Kidney tubule cell (primary cell): ENCODE data around the gene SPAG9.

Experiments used
- DNase-seq: peaks from one replicate; pipeline ENCODE4 v3.0.0-alpha.2; 2018; ENCODE audit warnings: low spot score

SPAG9 gene, protein sequence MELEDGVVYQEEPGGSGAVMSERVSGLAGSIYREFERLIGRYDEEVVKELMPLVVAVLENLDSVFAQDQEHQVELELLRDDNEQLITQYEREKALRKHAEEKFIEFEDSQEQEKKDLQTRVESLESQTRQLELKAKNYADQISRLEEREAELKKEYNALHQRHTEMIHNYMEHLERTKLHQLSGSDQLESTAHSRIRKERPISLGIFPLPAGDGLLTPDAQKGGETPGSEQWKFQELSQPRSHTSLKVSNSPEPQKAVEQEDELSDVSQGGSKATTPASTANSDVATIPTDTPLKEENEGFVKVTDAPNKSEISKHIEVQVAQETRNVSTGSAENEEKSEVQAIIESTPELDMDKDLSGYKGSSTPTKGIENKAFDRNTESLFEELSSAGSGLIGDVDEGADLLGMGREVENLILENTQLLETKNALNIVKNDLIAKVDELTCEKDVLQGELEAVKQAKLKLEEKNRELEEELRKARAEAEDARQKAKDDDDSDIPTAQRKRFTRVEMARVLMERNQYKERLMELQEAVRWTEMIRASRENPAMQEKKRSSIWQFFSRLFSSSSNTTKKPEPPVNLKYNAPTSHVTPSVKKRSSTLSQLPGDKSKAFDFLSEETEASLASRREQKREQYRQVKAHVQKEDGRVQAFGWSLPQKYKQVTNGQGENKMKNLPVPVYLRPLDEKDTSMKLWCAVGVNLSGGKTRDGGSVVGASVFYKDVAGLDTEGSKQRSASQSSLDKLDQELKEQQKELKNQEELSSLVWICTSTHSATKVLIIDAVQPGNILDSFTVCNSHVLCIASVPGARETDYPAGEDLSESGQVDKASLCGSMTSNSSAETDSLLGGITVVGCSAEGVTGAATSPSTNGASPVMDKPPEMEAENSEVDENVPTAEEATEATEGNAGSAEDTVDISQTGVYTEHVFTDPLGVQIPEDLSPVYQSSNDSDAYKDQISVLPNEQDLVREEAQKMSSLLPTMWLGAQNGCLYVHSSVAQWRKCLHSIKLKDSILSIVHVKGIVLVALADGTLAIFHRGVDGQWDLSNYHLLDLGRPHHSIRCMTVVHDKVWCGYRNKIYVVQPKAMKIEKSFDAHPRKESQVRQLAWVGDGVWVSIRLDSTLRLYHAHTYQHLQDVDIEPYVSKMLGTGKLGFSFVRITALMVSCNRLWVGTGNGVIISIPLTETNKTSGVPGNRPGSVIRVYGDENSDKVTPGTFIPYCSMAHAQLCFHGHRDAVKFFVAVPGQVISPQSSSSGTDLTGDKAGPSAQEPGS (N-terminal part only)

DNA sequence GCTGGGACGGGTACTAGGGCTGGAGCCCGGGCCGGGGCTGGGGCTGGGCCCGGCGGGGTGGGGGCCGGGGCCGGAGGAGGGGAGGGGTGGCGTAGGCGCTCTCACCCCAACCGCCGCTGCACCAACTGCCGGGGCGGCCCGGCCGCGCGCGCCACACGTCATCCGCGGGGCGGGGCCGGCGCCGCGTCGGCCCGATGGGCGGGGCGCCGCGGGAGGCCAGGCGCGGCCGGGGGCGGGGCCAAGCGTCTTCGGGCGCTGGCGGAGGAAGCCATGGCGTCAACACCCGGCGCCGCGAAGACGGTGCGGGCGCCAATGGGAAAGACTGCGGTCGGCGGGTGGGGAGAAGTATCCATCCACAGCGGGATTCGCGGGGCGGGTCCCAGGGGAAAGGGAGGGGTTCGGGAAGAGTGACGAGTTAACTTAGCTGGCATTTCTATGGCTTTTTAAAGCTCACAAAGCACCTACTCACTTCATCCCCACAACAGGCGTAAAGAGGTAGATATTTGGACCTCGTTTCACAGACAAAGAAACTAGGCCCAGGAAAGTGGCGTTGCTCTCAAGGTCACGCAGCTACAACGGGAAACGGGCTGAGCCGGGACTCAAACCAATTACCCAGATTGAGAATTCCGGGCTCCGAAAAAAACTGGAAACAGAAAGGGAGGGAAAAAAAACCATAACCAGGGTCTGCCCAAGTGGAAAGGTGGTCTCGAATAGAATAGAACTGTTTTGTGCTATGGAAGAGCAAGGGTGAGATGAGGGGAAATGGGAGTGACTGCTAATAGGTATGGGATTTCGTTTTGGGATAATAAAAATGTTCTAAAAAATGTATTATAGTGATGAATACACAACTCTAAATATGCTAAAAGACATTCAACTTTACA lies at the start of gene SPAG9:
Gene SPAG9 (minus strand): TSS at position 130 of the 881 bp plus-strand sequence. CDS start 212 bp downstream, outside the sequence.
- peak; percentile 98 for DNase-seq

GRCh38 chr17:51169340-51169739 lies 48.7 kb upstream of the SPAG9 start:
- no peak for DNase-seq

GRCh38 chr17:51166987-51167931 lies 46.6 kb upstream of the SPAG9 start:
- peak; percentile 63 for DNase-seq

GRCh38 chr17:51166198-51166986 lies 45.7 kb upstream of the SPAG9 start, which contains the start of gene NME2:
Gene NME2 (plus strand): TSS chr17:51166411. CDS start chr17:51166831, 420 bp downstream.
- DNase-seq = peak; percentile 93

- peak; percentile 44 for DNase-seq
Measured at GRCh38 chr17:51165680-51166197, 45.1 kb upstream of the SPAG9 start.

- DNase-seq = peak; percentile 18
Measured at GRCh38 chr17:51164911-51165679, 44.4 kb upstream of the SPAG9 start.

- DNase-seq = no peak
Measured at GRCh38 chr17:51161541-51161940, 40.9 kb upstream of the SPAG9 start.

DNA sequence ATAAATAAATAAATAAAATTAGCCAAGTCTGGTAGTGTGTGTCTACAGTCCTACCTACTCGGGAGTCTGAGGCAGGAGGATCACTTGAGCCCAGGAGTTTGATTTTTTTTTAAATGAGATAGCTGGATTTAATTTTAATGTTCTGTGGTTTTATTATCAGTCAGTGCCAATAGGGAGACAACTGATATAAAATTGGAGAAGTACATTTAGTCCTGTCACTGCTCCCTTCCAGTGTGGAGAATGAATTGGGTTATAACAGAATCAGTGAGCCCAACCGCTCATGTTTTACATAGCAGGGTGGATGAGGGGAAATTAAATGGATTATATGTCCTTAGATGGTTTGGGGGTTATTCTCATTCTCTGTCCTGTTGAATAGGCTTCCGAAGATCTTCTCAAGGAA lies 38.9 kb upstream of the SPAG9 start:
- no peak for DNase-seq

GRCh38 chr17:51155416-51155815 lies 34.7 kb upstream of the SPAG9 start:
- no peak for DNase-seq

DNA sequence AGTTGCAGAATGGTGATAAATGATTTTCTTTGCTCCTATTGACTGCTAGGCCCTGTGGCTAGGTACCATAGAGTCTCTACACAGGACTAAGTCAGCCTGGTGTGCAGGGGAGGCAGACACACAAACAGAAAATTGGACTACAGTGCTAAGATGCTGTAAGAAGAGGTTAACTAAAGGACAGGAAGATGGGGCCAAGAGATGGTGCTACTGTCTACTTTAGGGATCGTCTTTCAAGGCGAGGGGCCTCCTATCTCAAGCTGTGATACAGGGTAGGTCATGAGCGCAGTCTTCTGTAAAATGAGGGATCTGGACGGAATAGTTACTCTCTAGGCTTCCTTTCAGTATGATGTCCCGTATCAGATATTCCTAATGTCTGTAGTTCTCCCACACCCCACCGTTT lies 33.5 kb upstream of the SPAG9 start:
- no peak for DNase-seq

GRCh38 chr17:51153210-51154072 lies 32.8 kb upstream of the SPAG9 start, which contains the start of gene NME1:
Gene NME1 (plus strand): TSS chr17:51153559. CDS start chr17:51155655, 2,096 bp downstream.
- DNase-seq = peak; percentile 99

- no peak for DNase-seq
Measured at GRCh38 chr17:51152766-51153209, 32.1 kb upstream of the SPAG9 start.

DNA sequence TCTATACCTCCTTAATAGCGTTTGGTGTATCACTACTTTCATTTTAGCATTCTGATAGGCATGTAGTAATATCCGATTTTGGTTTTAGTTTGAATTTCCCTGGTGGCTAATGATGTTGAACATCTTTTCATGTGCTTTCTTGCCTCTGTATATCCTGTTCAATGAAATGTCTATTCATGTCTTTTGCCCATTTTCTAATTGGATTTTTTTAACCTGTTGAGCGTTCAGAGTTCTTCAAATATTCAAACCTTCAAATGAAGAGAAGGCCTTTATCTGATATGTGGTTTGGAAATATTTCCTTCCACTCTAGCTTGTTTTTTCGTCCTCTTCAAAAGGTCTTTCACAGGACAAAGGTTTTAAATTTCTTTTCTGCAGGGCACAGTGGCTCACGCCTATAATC lies 30.3 kb upstream of the SPAG9 start:
- DNase-seq = no peak

- DNase-seq = no peak
Measured at GRCh38 chr17:51149163-51149562, 28.5 kb upstream of the SPAG9 start.

DNA sequence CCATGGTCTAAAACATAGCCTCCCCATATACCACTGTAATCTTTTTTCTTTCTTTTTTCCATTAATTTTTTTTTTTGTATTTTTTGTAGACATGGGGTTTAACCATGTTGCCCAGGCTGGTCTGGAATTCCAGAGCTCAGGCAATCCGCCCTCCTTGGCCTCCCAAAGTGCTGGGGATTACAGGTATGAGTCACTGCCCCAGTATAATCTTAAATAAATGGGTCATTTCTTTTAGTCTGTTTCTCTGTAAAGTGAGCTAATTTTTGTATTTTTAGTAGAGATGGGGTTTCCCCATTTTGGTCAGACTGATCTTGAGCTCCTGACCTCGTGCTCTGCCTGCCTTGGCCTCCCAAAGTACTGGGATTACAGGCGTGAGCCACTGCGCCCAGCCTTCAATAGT lies 27.0 kb upstream of the SPAG9 start:
- DNase-seq = peak; percentile 21

DNA sequence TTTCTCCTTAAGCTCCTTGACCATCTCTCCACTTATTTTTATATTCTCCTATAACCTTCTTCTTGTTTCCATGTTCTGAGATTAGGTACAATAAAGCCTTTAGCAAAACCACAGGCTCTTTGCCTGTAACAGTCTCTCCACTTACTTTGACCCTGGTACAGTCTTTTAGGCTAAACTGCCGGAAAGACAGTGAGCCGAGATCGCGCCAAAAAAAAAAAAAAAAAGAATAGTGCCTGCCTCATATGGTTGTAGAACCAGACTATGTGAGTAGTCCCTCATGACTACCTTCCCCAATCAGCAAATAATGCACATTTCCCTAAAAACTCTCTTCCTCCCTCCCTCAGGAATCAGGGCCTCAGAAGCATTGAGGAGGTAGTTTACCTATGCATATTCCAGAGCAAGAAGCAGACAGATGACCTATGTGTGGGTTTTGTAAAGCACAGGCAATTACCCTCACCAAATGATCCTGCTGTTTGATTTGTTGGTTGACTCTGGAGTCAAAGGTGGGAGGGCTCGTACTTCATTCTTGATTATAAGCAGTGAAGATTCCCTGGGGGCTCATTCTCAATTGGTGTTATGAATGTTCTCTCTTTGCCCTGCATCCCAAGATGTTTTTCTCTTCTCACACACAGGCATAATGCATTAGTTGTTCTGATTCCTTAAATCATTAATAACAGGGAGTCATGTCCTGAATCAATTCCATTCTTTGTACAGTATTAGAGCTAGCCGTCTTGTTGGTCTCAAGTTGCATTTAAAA lies 23.8 kb upstream of the SPAG9 start:
- DNase-seq = no peak
